MCF 10A (cell line): ENCODE results near the gene BUD13. TPM values are rescaled to one million over a fixed set of nuclear protein-coding genes. Genes with fewer than 3 reads are reported as not detected.

Source experiments
- BruUV-seq: library from RNA; stranded (reverse); fragments of 400-500 nt; replicated peaks from 2 replicates; lab custom pipeline; 2021; lab: Mats Ljungman, UMichigan
- CTCF ChIA-PET: fragments of 300-600 bp; sonication (Branson Sonifier 250); formaldehyde crosslinking; extraction: SDS; loops from one replicate; lab custom pipeline; 2021; ENCODE audit warnings: antibody characterized with exemption, inconsistent platforms; lab: Yijun Ruan, JAX
- POLR2A ChIA-PET: fragments of 300-600, 350-650 bp; sonication (Branson Sonifier 250); formaldehyde crosslinking; extraction: SDS; loops from one replicate; lab custom pipeline; 2020; ENCODE audit warnings: antibody characterized with exemption, inconsistent platforms; lab: Yijun Ruan, JAX
- DNase-seq: peaks from one replicate; pipeline ENCODE4 v3.0.0-alpha.2; 2018; ENCODE audit not compliant: unreplicated experiment
- H3K27ac Mint-ChIP-seq: one replicate; pipeline ENCODE4 v1.8.0; 2022; ENCODE audit warnings: mild to moderate bottlenecking, low read depth, mixed read lengths; ENCODE audit not compliant: unreplicated experiment
- H3K27me3 Mint-ChIP-seq: one replicate; pipeline ENCODE4 v1.8.0; 2022; ENCODE audit warnings: mixed read lengths; ENCODE audit not compliant: insufficient read depth, unreplicated experiment
- H3K36me3 Mint-ChIP-seq: one replicate; pipeline ENCODE4 v1.8.0; 2022; ENCODE audit warnings: mild to moderate bottlenecking, moderate library complexity, mixed read lengths; ENCODE audit not compliant: insufficient read depth, unreplicated experiment
- H3K4me1 Mint-ChIP-seq: one replicate; pipeline ENCODE4 v1.8.0; 2022; ENCODE audit warnings: mixed read lengths; ENCODE audit not compliant: insufficient read depth, unreplicated experiment
- H3K4me3 Mint-ChIP-seq: one replicate; pipeline ENCODE4 v1.8.0; 2022; ENCODE audit warnings: mild to moderate bottlenecking, moderate library complexity, mixed read lengths; ENCODE audit not compliant: unreplicated experiment
- H3K9me3 Mint-ChIP-seq: one replicate; pipeline ENCODE4 v1.8.0; 2022; ENCODE audit warnings: mixed read lengths; ENCODE audit not compliant: unreplicated experiment
- intact Hi-C: fragments of 100-400 bp; cut with micrococcal nuclease; formaldehyde crosslinking; loops from 2 replicates; pipeline ENCODE4 v1.14.1; 2022
- total RNA-seq: library from RNA; stranded (reverse); gene quantifications from 2 replicates; pipeline ENCODE4 v1.2.3, GENCODE V29; 2022
- TF ChIP-seq, protein P1 (sequence below): fragments of 200-600 bp; IDR thresholded peaks from one replicate; pipeline ENCODE4 v1.8.0; 2022; ENCODE audit warnings: antibody characterized with exemption, mild to moderate bottlenecking; ENCODE audit not compliant: unreplicated experiment

BUD13 gene
- total RNA-seq, 1 experiment from 2014 or later: 15.1 TPM

DNA sequence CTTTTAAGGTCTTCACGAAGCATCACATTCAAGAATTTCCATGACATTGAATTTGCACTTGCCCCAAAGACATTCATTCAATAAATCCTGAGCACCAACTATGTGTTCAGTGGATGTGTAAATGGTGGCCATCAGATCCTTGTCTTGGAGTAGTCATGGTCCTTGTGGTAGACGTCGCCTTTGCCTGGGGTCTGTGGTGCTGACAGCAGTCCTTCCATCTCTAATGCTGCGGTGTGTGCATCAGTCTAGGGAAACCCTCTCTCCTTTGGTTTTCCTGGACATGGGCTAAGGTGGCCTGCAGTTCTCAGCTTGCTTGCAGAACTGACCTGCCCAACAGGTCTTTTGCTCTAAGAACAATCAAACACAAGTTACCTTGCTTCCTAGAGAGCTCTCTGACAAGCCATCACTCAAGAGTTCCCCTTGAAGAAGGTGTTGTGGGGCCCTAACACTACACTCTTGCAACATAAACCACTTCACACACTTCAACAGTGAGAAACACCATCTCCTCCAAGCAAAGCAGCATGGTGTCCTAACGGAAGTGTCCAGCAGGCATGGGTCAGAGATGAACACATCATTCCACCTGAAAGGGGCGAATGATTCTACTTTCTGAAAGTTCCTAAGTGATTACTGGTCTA lies 72.1 kb downstream of the BUD13 start:
- ChIA-PET POLR2A (interaction anchor here (0.6 kb wide), 1 partner anchor 50 kb away, joined by 3 read pairs; no protein-coding TSS in a partner anchor), CTCF (interaction anchor here (0.5 to 3.4 kb wide), 4 partner anchors 9 to 262 kb away, joined by 3 to 19 read pairs (median 4); no protein-coding TSS in a partner anchor)
- TF ChIP-seq, protein P1, sequence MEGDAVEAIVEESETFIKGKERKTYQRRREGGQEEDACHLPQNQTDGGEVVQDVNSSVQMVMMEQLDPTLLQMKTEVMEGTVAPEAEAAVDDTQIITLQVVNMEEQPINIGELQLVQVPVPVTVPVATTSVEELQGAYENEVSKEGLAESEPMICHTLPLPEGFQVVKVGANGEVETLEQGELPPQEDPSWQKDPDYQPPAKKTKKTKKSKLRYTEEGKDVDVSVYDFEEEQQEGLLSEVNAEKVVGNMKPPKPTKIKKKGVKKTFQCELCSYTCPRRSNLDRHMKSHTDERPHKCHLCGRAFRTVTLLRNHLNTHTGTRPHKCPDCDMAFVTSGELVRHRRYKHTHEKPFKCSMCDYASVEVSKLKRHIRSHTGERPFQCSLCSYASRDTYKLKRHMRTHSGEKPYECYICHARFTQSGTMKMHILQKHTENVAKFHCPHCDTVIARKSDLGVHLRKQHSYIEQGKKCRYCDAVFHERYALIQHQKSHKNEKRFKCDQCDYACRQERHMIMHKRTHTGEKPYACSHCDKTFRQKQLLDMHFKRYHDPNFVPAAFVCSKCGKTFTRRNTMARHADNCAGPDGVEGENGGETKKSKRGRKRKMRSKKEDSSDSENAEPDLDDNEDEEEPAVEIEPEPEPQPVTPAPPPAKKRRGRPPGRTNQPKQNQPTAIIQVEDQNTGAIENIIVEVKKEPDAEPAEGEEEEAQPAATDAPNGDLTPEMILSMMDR: no peak
- Mint-ChIP-seq H3K4me1 (peaks cover 6% of the 10 kb centered on the region), H3K27me3 (no peaks in the 10 kb centered on the region), H3K36me3 (no peaks in the 10 kb centered on the region), H3K27ac (no peak overlapping the region), H3K4me3 (no peak overlapping the region), H3K9me3 (no peaks in the 10 kb centered on the region)
- BruUV-seq: no TSS peak
- intact Hi-C loops: no loop called here
- DNase-seq: no peak

Other genes starting within 250 kb of the BUD13 start
- 82.5 and 105 TPM in 2 replicates for gene ZPR1, start 15.0 kb upstream of the BUD13 start, total RNA-seq
- gene APOA5, start 18.9 kb upstream of the BUD13 start, total RNA-seq: not detected in 2 replicates
- gene APOA4, start 50.3 kb upstream of the BUD13 start, total RNA-seq: not detected in 2 replicates
- gene APOC3, start 56.9 kb upstream of the BUD13 start, total RNA-seq: not detected in 2 replicates
- not detected in 2 replicates for gene APOA1, start 64.6 kb upstream of the BUD13 start, total RNA-seq